Measurements from ENCODE around the gene LINGO3. TPM values are rescaled to one million over a fixed set of nuclear protein-coding genes. Genes with fewer than 3 reads are reported as not detected.

LINGO3 gene
- total and polyA plus RNA-seq, 2 donors (not counting 1 experiment from before 2014, with no cell fraction given), result 1.1 to 3.9 TPM

GRCh38 chr19:2288338-2288817 is 19.6 kb downstream of the LINGO3 start:
- no peak overlapping the region for H3K9ac ChIP-seq (ENCODE audit: low read length)
- ChIA-PET POLR2A (interaction anchor here (0.5 to 3.4 kb wide), 17 partner anchors 9 to 934 kb away, joined by 3 to 65 read pairs (median 5); partner anchors contain the start of genes LSM7 and SPPL2B), CTCF (interaction anchor here (0.6 to 3.2 kb wide), 17 partner anchors 10 to 192 kb away, joined by 3 to 30 read pairs (median 3); partner anchors contain the start of gene PLEKHJ1)
- no peaks in the 10 kb centered on the region for H3K27me3 ChIP-seq (replicated peaks in 1 of 4; ENCODE audit: control extremely low read depth in 1 of 4, control insufficient read depth in 3 of 4, insufficient read depth in 4 of 4, low read length in 3 of 4)
- Mint-ChIP-seq H3K4me1 (peaks cover 38% of the 10 kb centered on the region), H3K27ac (peak overlapping the region; percentile 87), H3K4me3 (peak overlapping the region; percentile 97), H3K27me3 (no peaks in the 10 kb centered on the region), H3K9me3 (ENCODE audit: insufficient read depth) (no peaks in the 10 kb centered on the region)
- DNase-seq (no peak), ATAC-seq (ENCODE audit: low read depth) (no peak)
- H2AFZ ChIP-seq (ENCODE audit: insufficient read depth, low read depth, low read length, poor library complexity, severe bottlenecking), result no peak overlapping the region
- H4K20me1 ChIP-seq (ENCODE audit: control insufficient read depth, insufficient read depth, low read length, poor library complexity, severe bottlenecking), result peaks cover 26% of the 10 kb centered on the region
- TF ChIP-seq EZH2 (IDR thresholded peaks at IDR 0.05; ENCODE audit: borderline replicate concordance, insufficient read depth, low read depth, low read length, poor library complexity, severe bottlenecking) (no peak), CTCF (IDR thresholded peaks at IDR 0.05) (no peak)
- H3K4me2 ChIP-seq (replicated peaks; ENCODE audit: low read depth, low read length, poor library complexity, severe bottlenecking), result peak overlapping the region; percentile 82
- peaks cover 0 to 6% of the 10 kb centered on the region in 2 experiments for H3K36me3 ChIP-seq (replicated peaks in 1 of 2; ENCODE audit: control extremely low read depth in 1 of 2, control insufficient read depth in 1 of 2, extremely low read depth in 1 of 2, insufficient read depth in 2 of 2, low read length in 1 of 2)
- H3K27ac ChIP-seq (ENCODE audit: low read length in 2 of 2), result peak overlapping the region; percentile 75 to 81
- H3K4me3 ChIP-seq (ENCODE audit: control extremely low read depth in 1 of 5, extremely low read depth in 1 of 5, insufficient read depth in 1 of 5, low read depth in 2 of 5, low read length in 4 of 5), result no peak overlapping the region
- intact Hi-C loops (cut with micrococcal nuclease), result loop anchor here (2.0 to 5.0 kb wide), 2 partner anchors 14 to 36 kb away; no protein-coding TSS in a partner anchor
- WGBS (ENCODE audit: insufficient coverage), result 82% methylated on average over 16 of the region's 17 CpGs
- peaks cover 45% of the 10 kb centered on the region for H3K79me2 ChIP-seq (ENCODE audit: control insufficient read depth, insufficient read depth, low read length)
- H3K9me3 ChIP-seq (ENCODE audit: control extremely low read depth in 1 of 3, control insufficient read depth in 2 of 3, insufficient read depth in 1 of 3, low read length in 2 of 3), result no peaks in the 10 kb centered on the region
- H3K4me1 ChIP-seq (ENCODE audit: control insufficient read depth in 2 of 2, insufficient read depth in 2 of 2, low read length in 2 of 2), result peaks cover 32 to 47% of the 10 kb centered on the region in 2 donors
